HG02623 (cell line): Measurements from ENCODE around the gene CPLANE1.
"Not testable (repeated sequence)": the region's sequence is repeated elsewhere in the genome, so short reads cannot be mapped to it uniquely, and the experiment has no call there.

Experiments
- ATAC-seq: cut with Tn5 transposase; IDR thresholded peaks from one replicate; pipeline ENCODE4 v1.9.1; 2021; ENCODE audit warnings: moderate library complexity; ENCODE audit not compliant: unreplicated experiment

The CPLANE1 gene

DNA sequence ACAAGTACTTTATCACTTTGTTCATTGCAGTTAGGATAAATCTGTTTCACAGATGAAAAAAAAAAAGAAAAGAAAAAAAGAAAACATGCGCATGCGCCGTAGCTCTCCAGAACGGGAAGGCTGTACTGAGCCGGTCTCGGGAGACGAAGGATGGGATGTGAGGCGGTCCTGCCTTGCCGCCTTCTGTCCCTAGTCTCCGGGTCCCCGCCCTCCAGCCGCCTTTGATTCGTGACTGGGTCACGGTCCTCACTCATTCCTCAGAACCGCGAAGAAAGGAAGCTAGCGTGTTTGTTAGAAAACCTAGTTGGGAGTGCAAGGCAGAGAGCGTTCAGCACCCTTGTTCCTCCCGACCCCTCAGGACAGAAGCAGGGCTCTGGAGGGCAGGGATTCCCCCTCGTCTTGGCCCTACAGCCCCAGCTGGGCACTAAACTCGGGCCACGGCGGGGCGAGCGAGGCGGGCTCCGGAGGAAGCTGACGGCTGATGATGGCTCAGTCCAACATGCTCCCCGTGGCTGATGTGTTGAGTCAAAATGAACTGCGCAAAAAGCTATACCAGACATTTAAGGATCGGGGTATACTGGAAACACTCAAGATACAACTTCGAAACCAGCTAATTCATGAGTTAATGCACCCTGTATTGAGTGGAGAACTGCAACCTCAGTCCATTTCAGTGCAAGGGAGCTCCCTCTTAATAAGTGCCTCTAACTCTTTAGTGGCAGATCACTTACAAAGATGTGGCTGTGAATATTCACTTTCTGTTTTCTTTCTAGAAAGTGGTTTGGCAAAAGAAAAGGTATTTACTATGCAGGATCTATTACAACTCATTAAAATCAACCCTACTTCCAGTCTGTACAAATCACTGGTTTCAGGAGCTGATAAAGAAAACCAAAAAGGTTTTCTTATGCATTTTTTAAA, 40.0 kb downstream of the CPLANE1 start:
- ATAC-seq: no peak

DNA sequence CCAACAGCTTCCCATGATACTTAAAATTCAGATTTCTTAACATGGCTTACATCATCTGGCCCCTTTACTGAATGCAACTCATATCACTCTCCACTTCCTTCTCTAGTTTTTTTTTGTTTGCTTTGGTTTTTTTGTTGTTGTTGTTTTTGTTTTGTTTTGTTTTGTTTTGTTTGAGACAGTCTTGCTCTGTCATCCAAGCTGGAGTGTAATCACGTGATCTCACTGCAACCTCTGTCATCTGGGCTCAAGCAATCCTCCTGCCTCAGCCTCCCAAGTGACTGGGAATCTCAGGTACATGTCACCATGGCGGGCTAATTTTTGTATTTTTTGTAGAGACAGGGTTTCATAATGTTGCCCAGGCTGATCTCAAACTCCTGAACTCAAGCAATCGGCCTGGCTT, 41.4 kb downstream of the CPLANE1 start:
- ATAC-seq: no peak

DNA sequence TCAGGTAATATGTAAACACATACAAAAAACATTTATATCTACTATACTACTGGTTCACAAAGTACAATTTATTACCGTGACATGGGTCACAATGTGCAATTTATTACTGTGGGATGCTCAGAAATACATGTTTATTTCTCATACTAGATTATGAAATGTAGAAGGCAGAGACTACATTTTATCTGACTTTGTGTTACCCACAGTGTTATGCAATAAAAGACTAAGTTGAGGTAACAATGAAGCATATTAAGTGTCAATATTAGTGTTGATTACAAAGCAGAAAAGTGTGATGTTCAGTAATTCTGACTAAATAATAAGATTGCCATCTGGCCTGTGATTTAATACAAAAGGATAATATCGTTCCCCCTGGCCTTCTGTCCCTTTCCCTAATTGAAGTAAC, 42.4 kb downstream of the CPLANE1 start:
- ATAC-seq: no peak

DNA sequence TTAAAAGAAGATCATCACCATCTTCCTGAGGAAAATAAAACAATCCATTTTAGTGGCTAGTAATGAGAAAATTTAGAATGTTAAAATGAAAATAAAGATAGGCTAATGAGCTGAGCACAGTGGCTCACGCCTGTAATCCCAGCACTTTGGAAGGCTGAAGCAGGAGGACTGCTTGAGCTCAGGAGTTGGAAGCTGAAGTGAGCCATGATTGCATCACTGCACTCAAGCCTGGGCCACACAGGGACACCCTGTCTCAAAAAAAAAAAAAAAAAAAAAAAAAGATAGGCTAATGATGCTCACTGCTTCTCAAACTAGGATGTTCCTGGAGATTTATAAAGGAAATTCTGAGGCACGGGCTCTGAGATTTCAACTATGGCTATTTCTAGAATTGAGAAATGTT, 50.3 kb downstream of the CPLANE1 start:
- no peak for ATAC-seq

DNA sequence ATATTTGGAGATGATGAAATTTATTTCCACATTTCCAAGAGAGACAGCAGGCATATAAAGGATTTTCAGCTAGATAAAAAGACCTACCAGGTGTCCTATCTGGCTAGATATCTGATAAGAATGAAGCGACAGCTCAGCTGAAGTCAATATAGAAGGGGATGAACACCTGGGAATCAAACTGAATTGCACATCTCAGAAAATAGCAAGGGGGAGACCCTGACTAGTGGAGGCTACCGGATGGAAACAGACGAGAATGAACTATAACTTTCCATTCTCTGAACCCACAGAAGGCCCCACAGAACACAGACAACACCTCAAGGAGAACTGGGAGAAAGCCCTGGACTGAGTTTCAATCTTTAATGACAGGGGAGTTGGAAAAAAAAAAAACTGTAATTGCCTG, 51.1 kb downstream of the CPLANE1 start:
- peak; percentile 36 for ATAC-seq

DNA sequence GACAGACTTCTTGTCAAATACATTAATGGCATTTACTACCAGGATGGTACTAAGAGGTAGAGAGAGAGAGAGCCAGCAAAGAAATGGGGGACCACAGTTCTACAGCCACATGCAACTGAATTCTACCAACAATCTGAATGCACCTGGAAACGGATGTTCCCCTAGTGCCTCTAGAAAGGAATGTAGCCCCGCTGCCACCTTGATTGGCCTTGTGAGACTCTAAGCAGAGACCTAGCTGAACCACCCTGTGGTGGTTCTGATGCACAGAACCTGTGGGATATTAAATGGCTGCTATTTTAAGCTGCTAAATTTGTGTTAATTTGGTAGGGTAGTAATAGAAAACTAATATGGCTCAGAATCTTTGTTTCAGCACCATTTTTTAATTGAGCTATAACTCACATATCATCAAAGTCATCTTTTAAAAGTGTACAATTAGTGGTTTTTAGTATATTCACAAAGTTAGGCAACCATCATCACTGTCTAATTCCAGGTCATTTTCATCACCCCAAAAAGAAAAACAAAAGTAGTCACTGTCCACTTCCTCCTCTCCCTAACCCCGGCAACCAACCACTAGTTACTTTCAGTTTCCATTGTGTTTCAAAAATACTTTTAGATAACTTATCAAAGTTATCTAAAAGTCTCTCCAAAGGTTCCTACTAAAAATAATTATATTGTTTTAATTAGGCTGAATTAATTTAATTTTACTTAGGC, 51.7 kb downstream of the CPLANE1 start:
- peak; percentile 86 for ATAC-seq

DNA sequence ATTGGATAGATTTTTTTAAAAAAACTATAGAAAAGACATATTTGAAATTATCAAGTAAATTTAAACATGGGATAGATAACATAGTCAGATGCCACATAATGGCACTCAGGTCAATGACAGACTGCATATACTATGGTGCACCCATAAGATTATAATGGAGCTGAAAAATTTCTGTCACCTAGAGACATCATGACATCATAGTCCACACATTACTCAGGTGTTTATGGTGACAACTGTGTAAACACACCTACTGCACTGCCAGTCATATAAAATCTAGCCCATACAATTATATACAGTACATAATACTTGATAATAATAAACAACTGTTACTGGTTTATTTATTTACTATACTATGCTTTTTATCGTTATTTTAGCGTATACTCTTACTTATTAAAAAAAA, 58.6 kb downstream of the CPLANE1 start:
- ATAC-seq: no peak

DNA sequence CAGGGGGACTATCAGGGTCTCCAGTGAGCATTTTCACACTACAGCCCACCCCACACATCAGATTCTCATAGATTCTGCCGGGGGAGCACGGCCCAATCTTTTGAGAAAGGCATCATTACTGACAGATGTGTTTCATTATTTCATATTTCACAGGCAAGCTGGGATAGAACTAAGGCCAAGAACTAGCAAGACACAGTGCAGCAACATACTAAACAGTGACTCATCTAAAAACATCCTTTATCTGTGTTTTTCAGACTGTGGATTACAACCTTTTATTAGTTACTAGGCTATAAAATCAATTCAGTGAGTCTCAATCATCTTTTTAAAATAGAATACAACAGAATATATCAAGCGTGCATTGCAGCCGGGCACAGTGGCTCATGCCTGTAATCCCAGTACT, 59.8 kb downstream of the CPLANE1 start:
- no peak for ATAC-seq

DNA sequence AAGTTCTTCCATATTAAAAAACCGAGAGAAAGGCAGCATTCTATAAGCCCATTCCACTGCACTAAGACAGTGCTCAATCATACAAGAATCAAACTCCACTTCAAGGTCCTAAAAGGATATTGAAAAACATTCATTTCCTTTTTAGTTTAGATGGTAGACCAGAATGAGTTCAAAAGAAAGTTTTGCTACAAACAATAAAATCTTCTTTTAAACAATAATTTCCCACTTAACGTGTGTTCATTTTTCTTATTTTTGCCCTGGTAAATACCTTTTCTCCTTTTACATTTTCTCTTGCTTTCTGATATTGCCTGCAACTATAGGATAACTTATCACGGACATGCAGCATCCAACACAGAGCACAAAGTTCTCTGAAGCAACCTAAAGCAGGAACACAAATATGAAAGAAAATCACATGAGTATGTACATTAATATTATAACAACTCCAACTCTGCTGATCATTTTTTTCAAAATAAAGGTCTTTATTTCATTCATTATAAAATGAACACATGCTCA, 61.7 kb downstream of the CPLANE1 start:
- no peak for ATAC-seq

DNA sequence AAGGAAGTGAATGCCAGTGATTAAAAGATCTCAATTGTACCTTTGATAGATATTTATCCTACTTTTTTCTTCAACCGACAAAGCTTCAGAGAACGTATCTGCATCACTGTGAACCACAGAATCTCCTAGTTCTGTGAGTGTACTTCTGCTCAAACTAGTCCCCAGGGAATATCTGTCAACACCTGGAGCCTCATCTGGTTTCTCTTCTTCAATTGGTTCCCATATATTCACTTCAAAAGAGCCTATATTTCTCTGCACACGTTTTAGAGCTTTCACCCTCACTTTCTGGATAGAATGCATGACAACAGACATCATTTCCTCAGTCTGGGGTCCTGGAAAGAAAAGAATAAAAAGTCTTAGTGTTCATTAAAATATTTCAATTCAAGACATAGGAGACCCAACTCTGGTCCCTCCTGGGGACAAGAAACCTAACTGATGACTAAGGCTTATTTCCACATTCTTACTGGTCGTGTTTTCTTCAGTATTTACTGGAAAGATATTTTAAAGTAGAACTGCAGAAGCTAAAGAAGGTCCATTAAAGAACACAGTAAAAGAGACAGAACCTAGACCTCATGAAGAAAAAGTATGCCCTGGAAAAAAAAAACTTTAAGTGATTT, 64.3 kb downstream of the CPLANE1 start:
- ATAC-seq: peak; percentile 70

DNA sequence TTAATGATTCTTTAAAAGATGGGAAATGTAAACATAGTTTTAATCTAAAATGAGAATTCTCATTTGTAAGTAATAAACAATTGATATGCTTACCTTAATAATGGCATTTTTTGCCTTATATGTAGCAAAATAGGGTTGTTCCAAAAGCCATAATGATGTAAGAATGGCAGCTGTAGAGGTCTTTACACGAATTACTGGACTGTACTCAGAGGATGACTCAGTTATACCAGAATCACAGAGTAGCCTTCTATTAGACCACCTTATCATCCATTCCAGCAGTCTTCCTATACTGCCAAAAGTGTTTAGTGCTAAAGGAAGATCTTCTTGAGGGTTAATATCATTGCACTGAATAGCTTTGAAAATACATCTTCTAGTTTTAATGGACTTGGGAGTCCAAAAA, 66.5 kb downstream of the CPLANE1 start:
- ATAC-seq: no peak

DNA sequence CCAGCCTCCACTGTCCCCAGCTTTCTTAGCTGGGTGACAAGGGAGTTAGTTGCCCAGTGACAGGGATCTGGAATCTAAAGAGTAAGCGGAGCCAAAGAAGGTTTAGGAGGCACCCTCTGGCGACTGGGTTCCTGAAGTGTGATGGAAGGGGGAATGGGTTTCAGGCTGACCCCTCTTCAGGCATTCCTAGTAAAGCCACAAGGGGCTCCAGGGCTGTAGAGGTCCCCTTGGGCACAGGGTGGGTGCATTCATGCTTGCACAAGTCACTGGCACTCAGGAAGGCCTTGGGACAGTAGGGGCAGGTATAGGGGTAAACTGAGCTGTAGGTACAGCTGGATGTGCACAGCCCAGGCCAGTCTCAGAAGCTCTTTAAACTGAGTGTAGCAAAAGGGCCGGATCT, 74.2 kb downstream of the CPLANE1 start:
- ATAC-seq: no peak

DNA sequence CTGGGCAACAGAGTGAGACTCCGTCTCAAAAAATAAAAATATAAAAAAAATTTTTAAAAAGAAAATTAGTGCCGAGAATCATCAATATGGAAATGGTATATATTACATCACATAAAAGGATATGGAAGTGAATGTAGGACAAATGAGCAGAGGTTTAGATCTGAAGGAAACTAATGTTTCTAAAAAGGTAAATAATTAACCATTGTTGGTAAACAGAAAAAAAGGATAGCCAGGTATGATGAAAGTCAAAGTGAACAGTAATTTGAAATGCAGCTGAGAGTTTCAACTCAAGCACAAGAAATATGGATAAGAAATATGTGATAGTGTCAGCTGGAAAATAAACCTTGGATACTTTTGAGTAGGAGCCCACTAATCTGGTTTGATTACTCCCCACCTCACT, 76.2 kb downstream of the CPLANE1 start:
- ATAC-seq: no peak

DNA sequence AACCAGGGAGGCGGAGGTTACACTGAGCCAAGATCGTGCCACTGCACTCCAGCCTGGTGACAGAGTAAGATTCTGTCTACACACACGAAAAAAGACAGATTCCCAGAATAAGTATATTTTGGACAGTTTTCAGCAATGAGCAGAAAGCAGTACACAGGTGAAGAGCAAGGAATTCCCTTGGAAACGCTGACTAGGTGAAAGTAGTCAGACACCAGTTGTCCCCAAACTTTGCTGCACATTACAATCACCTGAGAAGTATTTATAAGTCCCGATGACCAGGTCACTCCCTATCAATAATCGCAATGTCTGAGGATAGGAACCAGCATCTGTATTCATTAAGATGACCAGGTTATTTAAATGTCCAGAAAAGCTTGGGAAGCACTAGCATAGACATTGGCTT, 78.3 kb downstream of the CPLANE1 start:
- no peak for ATAC-seq

DNA sequence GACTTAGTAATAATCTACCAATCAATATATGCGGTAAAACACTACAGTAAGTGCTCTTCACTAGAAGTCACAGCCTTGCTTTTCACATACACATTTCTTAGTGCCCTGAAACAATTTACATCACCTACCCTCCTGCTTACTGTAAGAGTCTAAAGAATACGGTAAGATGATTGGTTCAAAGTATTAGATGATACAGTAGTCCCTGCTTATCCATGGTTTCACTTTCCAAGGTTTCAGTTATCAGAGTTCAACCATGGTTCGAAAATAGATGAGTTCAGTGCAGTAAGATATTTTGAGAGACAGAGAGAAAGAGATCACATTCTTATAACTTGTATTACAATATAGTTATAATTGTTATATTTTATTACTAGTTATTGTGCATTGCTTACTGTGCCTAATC, 83.0 kb downstream of the CPLANE1 start:
- ATAC-seq: no peak

DNA sequence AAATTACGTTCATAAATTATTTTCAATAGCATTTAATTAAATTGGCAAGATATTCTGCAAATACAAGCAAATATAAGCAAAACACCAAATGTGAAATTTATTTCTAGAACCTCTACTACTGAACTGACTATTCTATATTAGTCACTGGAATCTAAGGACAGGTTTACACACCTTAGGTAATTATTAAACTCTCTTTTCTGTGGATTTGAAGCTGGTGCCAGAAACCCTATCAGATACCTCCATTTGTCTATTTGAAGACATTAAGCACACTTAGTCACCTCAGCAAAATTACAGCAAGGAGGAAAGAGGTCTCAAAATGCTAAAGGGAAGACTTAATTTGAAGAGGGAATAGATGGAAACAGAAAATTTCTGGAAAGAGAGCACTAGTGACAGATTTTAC, 83.4 kb downstream of the CPLANE1 start:
- no peak for ATAC-seq

DNA sequence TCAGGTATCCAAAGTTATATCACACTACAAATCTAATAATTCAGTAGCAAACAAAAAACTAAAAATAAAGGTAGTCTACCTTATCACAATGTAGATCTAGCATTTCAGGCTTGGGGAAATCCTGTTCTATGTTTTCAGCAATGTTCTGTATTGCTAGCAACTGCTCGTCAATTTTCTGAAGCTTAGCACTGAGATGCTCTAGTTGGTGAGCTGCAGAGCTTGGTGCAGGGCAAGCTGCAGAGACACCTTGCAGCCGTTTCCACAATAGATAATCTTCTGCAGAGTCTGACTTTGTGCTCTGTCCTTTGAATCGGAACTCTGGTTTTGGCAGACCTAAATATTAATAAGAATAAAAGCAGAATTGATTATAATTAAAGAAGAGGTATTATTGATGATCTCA, 95.5 kb downstream of the CPLANE1 start:
- ATAC-seq: no peak

DNA sequence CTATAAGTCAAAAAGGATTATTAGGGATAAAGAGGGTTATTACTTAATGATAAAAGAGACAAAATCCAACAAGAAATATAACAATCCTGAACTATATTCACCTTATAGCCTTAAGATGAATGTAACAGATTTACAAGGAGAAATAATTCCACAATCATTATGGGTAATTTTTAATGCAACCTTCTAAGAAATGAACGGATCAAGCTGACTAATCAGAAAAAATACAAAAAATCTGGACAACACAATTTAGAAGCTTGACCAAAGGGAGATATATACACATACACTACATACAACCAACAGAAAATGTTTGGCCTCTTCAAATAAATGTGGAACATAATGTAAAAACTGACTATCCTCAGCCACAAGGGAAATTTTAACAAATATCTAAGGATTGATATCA, 102.3 kb downstream of the CPLANE1 start:
- ATAC-seq: no peak

DNA sequence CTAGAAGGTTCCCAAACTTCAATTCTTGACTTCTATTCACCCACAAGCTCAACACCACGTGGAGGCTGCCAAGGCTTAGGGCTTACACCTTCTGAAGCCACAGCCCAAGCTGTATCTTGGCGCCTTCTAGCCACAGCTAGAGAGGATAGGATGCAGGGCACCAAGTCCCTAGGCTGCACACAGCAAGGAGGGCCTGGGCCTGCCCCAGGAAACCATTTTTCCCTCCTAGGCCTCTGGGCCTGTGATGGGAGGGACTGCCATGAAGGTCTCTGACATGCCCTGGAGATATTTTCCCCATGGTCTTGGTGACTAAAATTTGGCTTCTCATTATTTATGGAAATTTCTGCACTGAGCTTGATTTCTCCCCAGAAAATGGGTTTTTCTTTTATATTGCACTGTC, 112.5 kb downstream of the CPLANE1 start:
- ATAC-seq: no peak

DNA sequence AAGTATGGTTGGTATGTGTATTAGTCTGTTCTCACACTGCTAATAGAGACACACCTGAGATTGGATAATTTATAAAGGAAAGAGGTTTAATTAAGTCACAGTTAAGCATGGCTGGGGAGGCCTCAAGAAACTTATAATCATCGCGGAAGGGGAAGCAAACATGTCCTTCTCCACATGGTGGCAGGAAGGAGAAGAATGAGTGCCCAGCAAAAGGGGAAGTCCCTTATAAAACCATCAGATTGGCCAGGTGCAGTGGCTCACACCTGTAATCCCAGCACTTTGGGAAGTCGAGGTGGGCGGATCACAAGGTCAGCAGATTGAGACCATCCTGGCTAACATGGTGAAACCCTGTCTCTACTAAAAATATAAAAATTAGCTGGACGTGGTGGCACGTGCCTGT, 113.9 kb downstream of the CPLANE1 start:
- ATAC-seq: not testable (repeated sequence)

DNA sequence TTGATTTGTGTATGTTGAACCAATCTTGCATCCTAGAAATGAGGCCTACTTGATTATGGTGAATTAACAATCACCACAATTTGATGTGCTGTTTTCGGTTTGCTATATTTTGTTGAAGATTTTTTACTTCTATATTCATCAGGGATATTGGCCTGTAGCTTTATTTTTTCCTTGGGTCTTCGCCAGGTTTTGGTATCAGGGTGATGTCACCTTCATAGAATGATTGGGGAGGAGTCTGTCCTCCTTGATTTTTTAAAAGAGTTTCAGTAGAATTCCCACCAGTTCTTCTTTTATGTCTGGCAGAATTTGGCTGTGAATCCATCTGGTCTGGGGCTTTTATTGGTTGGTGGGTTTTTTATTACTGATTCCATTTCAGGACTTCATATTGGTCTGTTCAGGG, 115.2 kb downstream of the CPLANE1 start:
- ATAC-seq: no peak

DNA sequence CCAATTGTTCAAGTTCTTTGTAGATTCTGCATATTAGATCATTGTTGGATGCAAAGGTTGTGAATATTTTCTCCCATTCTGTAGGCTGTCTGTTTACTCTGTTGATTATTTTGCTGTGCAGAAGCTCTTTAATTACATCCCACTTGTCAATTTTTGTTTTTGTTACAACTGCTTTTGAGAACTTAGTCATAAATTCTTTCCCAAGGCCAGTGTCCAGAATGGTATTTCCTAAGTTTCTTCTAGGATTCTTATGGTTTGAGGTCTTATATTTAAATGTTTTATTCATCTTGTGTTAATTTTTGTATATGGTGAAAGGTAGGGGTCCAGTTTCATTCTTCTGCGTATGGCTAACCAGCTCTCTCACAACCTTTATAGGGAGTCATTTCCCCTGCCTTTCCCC, 116.5 kb downstream of the CPLANE1 start:
- no peak for ATAC-seq
